Stomach (tissue), 9 donors: ENCODE results near the gene MYCBPAP. TPM values are rescaled to one million over a fixed set of nuclear protein-coding genes. Genes with fewer than 3 reads are reported as not detected.

Experiments used
- DNase-seq, 2 donors: peaks; one replicate each; pipeline versions ENCODE4 v3.0.0 to v3.0.0-alpha.2; 2013 to 2019
- H3K27ac ChIP-seq, 5 donors: fragments of 200-600 bp in 4 of 5; sonication (generic) in 4 of 5; one replicate each; pipeline ENCODE4 v1.5.1; 2013 to 2019; ENCODE audit warnings: mild to moderate bottlenecking in 1 of 5, moderate library complexity in 1 of 5
- H3K27me3 ChIP-seq, 3 donors: fragments of 200-600 bp; sonication (generic); one replicate each; pipeline ENCODE4 v1.5.1; 2017 to 2019; ENCODE audit warnings: mixed run types in 1 of 3
- H3K36me3 ChIP-seq, 4 donors: fragments of 200-600 bp; sonication (generic); 1 replicate in 3 of 4; 2 replicates in 1 of 4; pipeline ENCODE4 v1.5.1; 2016 to 2019
- H3K4me1 ChIP-seq, 4 donors: fragments of 200-600 bp; sonication (generic); one replicate each; pipeline ENCODE4 v1.5.1; 2016 to 2019
- H3K4me3 ChIP-seq, 4 donors: fragments of 200-600 bp; sonication (generic) in 3 of 4; one replicate each; pipeline ENCODE4 v1.5.1; 2016 to 2019; ENCODE audit warnings: mild to moderate bottlenecking in 1 of 4
- H3K9me3 ChIP-seq, 4 donors: fragments of 200-600 bp; sonication (generic); one replicate each; pipeline ENCODE4 v1.5.1; 2016 to 2019
- CTCF ChIP-seq, 7 experiments: fragments of 450-650 bp in 4 of 7; fragments of 200-600 bp in 3 of 7; sonication (generic) in 3 of 7; IDR thresholded peaks; one replicate each; pipeline ENCODE4 v1.5.1; 2016 to 2019; ENCODE audit warnings: antibody characterized with exemption in 7 of 7, control low read depth in 2 of 7, mild to moderate bottlenecking in 1 of 7
- EP300 ChIP-seq: sonication (generic); formaldehyde crosslinking; IDR thresholded peaks from one replicate; pipeline ENCODE4 v1.6.1; 2017; ENCODE audit warnings: antibody characterized with exemption
- POLR2A ChIP-seq, 4 donors: fragments of 450-650 bp; IDR thresholded peaks; one replicate each; pipeline ENCODE4 v1.6.1; 2016; ENCODE audit warnings: antibody characterized with exemption in 4 of 4, control low read depth in 2 of 4, mild to moderate bottlenecking in 1 of 4, moderate library complexity in 1 of 4
- POLR2AphosphoS5 ChIP-seq, 3 donors: sonication (generic); formaldehyde crosslinking; IDR thresholded peaks; one replicate each; pipeline ENCODE4 v1.6.1; 2016; ENCODE audit warnings: antibody characterized with exemption in 3 of 3
- WGBS, 5 donors: extraction: QIAGEN DNeasy Blood & Tissue Kit in 3 of 5; methylation state at CpG; one replicate each; pipeline versions ENCODE4 v1.1.5 to v1.1.7; 2013 to 2018; 5-methylcytosine and 5-hydroxymethylcytosine counted together
- intact Hi-C: fragments of 100-400 bp; cut with DNase I; formaldehyde crosslinking; loops from one replicate; pipeline ENCODE4 v1.15.1; 2023; ENCODE audit warnings: low total_unique reads
- polyA plus RNA-seq, 3 donors: library from polyadenylated mRNA; stranded (reverse); fragments of 200-250 nt; gene quantifications; one replicate each; pipeline ENCODE4 v1.2.3, GENCODE V29; 2013
- total RNA-seq, 5 donors: library from RNA; depleted of rRNA; stranded (reverse); fragments of >200 nt; gene quantifications; one replicate each; pipeline versions ENCODE4 v1.1.0 to v1.2.3, GENCODE V29; 2014 to 2016
- donor health status: healthy with polysubstance abuse.
- donor health status: Bipolar disorder and iron deficiency.
- donor health status: healthy.

The MYCBPAP gene
- total and polyA plus RNA-seq, 8 donors, result 0.25 to 2.7 (median 1.1) TPM; not detected in 3

DNA sequence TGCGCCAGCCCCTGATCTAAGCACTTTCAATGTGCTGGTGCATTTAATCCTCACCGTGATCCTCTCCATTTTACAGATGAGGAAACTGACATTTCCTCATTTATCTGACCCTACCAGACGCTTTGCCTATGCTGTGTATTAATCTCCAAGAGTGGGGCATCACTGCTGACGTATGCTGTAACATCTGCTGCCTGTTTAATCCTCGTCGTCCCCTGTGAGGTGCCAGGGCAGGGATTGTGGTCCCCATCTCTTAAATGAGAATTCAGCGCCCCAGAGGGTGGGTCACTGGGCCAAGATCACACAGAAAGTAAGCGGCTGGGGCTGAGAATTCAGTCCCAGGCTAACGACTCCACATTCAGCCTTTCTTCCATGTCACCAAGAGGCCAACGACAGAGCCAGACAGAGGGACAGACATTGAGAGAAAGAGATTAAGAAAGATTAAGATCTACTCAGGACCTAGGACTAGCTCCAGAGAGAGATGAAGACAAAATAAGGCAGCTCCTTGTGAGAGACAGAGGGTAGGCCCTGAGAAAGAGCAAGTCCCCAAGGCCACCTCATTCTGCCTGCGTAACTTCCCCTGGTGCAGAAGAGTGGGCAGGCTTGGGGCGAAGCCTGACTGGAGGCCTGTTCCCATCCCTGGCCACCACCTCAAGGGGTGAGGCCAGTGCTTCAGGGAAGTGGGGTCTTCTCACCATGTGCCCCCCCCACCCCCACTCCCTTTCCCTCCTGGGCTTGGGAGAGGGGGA is 65.8 kb downstream of the MYCBPAP start:
- TF ChIP-seq POLR2AphosphoS5 (IDR thresholded peaks at IDR 0.05) (no peak), EP300 (no peak), POLR2A (IDR thresholded peaks at IDR 0.05) (no peak), CTCF (IDR thresholded peaks at IDR 0.05) (no peak)
- no peak overlapping the region for H3K27ac ChIP-seq
- no peak for DNase-seq
- H3K9me3 ChIP-seq, result no peaks in the 10 kb centered on the region
- H3K27me3 ChIP-seq, result peaks cover 0 to 7% (median 0%) of the 10 kb centered on the region in 3 donors
- no peaks in the 10 kb centered on the region for H3K4me1 ChIP-seq
- H3K4me3 ChIP-seq, result no peak overlapping the region
- WGBS, 5 donors, result 81 to 91% (median 87%) methylated on average over 12 of the region's 12 CpGs
- no peaks in the 10 kb centered on the region for H3K36me3 ChIP-seq
- intact Hi-C loops, result no loop called here

- Histone ChIP-seq H3K4me3 (no peak overlapping the region), H3K27me3 (peaks cover 0 to 19% (median 0%) of the 10 kb centered on the region in 3 donors), H3K4me1 (no peaks in the 10 kb centered on the region), H3K36me3 (no peaks in the 10 kb centered on the region), H3K9me3 (no peaks in the 10 kb centered on the region), H3K27ac (no peak overlapping the region)
- no peak for TF ChIP-seq POLR2AphosphoS5 (IDR thresholded peaks at IDR 0.05)
- TF ChIP-seq EP300, result no peak
- WGBS, 5 donors, result 82 to 91% (median 83%) methylated on average over 21 to 33 of the region's 33 CpGs
- no peak for DNase-seq
- intact Hi-C loops, result no loop called here
Observed at GRCh38 chr17:50575581-50576210, 67.5 kb downstream of the MYCBPAP start.

GRCh38 chr17:50576864-50577263 is 68.6 kb downstream of the MYCBPAP start:
- no peaks in the 10 kb centered on the region for H3K4me1 ChIP-seq
- DNase-seq, result no peak
- no peak overlapping the region for H3K27ac ChIP-seq
- intact Hi-C loops, result no loop called here
- no peaks in the 10 kb centered on the region for H3K9me3 ChIP-seq
- peaks cover 0 to 23% (median 0%) of the 10 kb centered on the region in 3 donors for H3K27me3 ChIP-seq
- H3K4me3 ChIP-seq, result no peak overlapping the region
- WGBS, 5 donors, result 60 to 84% (median 78%) methylated on average over 7 to 13 of the region's 13 CpGs
- TF ChIP-seq POLR2AphosphoS5 (IDR thresholded peaks at IDR 0.05) (no peak), POLR2A (IDR thresholded peaks at IDR 0.05) (no peak), CTCF (IDR thresholded peaks at IDR 0.05) (no peak), EP300 (no peak)
- no peaks in the 10 kb centered on the region for H3K36me3 ChIP-seq

DNA sequence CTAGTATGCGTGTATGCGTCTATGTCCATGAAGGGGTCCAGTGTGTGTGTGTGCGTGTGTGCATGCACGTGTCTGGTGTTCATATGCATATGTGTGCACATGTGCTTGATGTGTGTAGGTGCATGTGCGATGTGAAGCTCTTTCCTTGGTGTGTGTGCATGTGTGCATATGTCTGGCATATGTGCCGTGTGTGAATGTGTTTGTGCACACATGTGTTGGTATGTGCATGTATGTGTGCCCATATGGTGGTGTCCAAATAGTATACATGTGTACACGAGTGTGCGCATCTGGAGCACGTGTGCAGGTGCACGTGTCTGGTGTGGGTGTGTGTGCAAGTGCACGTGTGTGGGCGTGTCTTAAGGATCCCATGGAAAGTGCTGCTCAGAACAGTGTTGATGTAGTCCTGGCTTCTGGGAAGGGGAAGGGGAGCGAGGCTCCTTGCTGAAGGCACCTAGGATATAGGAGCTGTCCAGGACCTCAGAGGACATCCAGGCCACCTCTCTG is 69.3 kb downstream of the MYCBPAP start:
- DNase-seq, result no peak
- 83 to 88% (median 85%) methylated on average over 12 to 13 of the region's 13 CpGs for WGBS, 5 donors
- TF ChIP-seq POLR2A (IDR thresholded peaks at IDR 0.05) (no peak), POLR2AphosphoS5 (IDR thresholded peaks at IDR 0.05) (no peak), CTCF (IDR thresholded peaks at IDR 0.05) (no peak), EP300 (no peak)
- Histone ChIP-seq H3K27ac (no peak overlapping the region), H3K4me1 (no peaks in the 10 kb centered on the region), H3K4me3 (no peak overlapping the region), H3K27me3 (peaks cover 0 to 23% (median 0%) of the 10 kb centered on the region in 3 donors), H3K9me3 (no peaks in the 10 kb centered on the region), H3K36me3 (no peaks in the 10 kb centered on the region)
- intact Hi-C loops, result no loop called here
